ENCODE data around the gene ZG16.

Gene ZG16

DNA sequence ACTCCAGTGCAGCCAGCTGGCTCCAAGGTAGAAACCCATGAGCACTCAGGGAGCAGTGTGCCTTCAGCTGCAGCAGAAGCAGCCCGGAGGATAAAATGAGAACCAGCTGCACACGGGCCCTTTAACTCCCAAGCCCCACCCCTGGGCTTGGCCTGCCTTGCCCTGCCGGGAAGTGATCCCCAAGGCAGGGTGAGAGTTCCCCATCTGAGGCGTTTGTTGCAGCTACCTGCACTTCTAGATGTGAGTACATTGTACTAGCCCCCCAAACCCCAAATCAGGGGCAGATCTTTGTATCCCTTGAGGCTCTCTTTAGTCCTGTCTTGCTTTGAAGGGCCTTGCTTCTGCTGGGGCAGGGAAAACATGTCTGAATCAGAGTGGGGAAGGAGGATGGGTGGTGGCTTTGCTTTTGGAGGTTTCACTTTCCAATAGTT, 42.2 kb downstream of the ZG16 start, which contains the start of gene MVP:
Gene MVP, plus strand, starts transcription at position 192 of the 431 bp plus-strand sequence. CDS start 10,088 bp downstream, outside the sequence.
- DNase-seq (ENCODE audit: extremely low read depth in 1 of 2, low read depth in 1 of 2), result no peak

DNA sequence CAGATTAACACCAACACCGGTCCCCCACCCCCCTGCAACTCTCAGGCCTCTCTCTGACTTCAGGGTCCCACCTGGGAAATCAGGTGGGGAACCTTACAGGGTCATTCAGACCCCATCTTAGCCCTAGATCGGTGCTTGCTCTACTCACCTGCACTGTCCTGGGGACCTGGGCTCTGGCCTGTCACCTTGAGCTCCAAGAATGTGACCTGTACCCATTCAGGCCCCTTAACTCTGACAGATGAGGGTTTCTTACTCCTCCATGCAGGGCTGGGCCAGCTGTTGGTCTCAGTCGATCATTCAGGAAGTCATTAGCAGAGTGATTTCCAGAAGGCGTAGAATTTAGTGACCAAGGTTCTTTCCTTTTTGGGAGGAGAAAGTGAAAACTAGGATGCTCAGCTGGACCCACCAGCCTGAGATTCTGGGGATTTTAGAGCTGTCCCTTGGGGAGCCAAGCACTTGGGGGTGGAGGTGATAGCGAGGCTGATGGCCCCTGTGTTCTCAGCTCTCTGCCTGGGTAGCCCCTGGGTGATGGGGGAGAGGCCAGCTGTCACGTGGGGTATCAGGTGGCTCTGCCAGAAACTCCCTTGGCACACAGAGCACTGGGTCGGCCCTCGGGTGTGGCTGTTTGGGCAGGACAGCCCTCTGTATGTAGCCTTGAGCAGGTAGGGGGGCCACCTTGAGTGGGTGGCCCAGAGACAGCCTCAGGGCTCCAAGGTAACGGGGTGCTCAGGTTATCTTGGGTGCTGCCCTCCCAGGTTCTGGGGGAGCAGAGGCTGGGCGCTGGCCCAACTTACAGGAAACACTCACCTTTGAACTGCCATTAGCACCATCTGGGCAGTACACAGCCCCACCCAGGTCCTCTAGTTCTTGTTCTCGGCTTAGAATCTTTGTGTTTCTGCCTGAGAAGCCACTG, 42.9 kb downstream of the ZG16 start:
- DNase-seq (ENCODE audit: extremely low read depth in 1 of 2, low read depth in 1 of 2), result no peak

DNA sequence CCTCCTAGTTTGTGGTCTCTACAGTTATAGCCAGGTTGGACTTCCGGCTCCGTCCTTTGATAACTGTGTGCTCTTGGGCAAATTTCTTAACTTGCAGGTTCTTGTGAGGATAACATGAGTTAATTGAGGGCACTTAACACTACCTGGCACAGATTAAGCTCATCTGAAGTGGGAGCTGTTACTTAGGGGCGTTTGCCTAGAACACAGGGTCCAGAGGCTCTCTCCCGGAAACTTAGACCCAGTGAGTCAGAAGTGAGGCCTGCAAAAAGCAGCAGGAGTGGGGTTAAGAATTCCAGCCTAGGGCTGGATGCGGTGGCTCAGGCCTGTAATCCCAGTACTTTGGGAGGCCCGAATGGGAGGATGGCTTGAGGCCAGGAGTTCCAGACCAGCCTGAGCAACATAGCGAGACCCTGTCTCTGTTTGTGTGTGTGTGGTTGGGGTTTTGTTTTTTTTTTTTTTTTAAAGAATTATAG, 43.6 kb downstream of the ZG16 start:
- no peak for DNase-seq (ENCODE audit: extremely low read depth in 1 of 2, low read depth in 1 of 2)

DNA sequence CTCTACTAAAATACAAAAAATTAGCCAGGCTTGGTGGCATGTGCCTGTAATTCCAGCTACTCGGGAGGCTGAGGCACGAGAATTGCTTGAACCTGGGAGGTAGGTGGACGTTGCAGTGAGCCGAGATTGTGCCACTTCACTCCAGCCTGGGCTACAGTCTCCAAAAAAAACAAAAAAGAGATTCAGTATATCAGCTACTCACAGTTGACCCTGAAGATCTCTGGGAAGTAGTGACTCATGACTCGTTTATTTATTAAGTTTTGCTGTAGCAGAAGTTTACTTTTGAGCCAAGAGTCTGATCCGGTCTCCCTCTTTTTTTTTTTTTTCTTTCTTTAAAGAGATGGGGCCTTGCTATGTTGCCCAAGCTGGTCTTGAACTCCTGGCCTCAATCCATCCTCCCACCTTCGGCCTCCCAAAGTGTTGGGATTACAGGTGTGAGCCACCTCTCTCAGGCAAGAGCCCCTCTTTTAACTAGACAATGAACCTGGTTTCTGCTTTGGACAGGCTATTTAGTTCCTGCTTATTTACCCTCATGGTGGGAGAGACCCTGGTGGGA, 46.6 kb downstream of the ZG16 start:
- no peak for DNase-seq (ENCODE audit: extremely low read depth in 1 of 2, low read depth in 1 of 2)

DNA sequence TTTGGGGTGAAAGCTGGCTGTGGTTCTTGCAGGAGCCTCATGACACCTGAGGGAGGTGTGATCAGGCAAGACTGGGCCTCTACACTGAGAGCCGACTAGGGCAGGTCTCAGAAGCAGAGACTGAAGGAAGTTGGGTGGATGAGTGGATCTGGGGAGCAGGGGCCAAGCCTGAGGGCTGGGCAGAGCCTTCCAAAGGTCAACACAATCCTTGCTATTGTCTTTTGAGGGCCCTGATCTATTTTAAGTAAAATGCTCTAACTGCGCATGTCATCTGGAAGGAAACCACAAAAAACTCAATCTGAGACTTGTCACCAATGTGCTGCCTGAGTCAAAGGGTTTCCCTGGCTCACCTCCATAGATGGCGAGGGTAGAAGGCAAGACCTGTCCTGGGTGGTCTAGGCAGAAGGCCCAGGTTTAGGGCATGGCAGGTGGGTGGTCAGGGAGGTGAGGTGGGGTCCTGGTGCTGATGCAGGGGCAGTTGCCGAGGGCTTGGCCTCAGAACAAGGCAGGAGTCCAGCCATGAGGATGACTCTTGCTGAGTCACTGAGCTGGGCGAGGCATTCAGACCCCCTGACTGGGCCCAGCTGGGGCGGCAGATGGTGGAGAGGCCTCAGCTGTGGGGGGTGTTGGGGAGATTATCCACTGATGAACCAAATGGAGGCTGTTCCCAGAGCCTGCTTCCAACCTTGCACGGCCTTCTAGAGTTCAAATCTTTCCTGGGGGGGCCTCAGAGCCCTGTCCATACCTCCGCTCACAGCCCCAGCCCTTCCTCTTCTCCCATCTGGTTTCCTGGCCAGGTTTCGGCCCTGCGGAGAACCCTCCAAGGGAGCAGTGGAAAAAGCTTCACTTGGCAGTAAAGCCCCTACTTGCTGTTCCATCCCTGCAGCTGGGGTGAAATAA, 47.3 kb downstream of the ZG16 start:
- no peak for DNase-seq (ENCODE audit: extremely low read depth in 1 of 2, low read depth in 1 of 2)

DNA sequence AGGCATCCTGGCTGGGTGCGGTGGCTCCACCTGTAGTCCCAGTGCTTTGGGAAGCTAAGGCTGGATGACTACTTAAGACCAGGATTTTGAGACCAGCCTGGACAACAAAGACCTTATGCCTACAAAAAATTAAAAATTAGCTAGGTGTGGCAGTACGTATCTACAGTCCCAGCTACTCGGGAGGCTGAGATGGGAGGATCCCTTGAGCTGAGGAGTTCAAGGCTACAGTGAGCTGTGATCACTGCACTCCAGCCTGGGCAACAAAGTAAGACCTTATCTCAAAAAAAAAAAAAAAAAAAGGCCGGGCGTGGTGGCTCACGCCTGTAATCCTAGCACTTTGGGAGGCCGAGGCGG, 48.3 kb downstream of the ZG16 start:
- no peak for DNase-seq (ENCODE audit: extremely low read depth in 1 of 2, low read depth in 1 of 2)

DNA sequence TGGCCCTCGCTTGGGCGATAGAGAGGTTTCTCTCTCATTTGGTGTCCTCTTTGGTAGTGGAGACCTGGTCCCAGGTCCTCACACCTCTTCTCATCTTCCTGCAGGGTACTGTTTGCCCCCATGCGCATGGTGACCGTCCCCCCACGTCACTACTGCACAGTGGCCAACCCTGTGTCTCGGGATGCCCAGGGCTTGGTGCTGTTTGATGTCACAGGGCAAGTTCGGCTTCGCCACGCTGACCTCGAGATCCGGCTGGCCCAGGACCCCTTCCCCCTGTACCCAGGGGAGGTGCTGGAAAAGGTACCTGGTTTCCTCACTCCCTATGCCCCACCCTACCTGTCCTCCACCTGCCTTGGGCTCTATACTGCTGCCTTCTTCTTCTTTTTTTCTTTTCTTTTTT, 52.7 kb downstream of the ZG16 start:
- no peak for DNase-seq (ENCODE audit: extremely low read depth in 1 of 2, low read depth in 1 of 2)

DNA sequence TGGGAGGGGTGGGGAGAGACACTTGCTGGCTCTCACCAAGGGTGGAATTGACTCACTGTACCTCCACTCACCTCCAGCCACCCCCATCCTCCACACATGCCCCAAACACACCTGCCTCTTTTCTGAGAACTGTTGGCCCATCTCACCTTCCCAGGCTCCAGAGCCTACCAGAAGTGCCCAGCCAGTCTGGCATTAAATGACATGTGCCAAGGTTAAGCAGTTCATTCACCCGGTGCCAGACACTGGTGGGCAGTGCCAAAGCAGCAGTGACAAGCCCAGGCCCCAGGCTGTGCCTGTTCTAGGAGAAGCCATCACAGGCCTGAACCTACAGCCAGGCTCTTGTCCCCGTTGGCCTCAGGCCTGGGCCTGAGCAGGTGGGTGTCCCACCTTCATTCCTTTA, 53.4 kb downstream of the ZG16 start:
- DNase-seq (ENCODE audit: extremely low read depth in 1 of 2, low read depth in 1 of 2), result no peak

All from activated CD8-positive, alpha-beta memory T cell treated with anti-CD3 and anti-CD28 coated beads for 1 hour (primary cell).